ENCODE results near the gene CDO1. TPM values are rescaled to one million over a fixed set of nuclear protein-coding genes. Genes with fewer than 3 reads are reported as not detected.

CDO1 gene
- not detected in 5 replicates for total RNA-seq (2022; extraction: Qiagen RNA extraction)

DNA sequence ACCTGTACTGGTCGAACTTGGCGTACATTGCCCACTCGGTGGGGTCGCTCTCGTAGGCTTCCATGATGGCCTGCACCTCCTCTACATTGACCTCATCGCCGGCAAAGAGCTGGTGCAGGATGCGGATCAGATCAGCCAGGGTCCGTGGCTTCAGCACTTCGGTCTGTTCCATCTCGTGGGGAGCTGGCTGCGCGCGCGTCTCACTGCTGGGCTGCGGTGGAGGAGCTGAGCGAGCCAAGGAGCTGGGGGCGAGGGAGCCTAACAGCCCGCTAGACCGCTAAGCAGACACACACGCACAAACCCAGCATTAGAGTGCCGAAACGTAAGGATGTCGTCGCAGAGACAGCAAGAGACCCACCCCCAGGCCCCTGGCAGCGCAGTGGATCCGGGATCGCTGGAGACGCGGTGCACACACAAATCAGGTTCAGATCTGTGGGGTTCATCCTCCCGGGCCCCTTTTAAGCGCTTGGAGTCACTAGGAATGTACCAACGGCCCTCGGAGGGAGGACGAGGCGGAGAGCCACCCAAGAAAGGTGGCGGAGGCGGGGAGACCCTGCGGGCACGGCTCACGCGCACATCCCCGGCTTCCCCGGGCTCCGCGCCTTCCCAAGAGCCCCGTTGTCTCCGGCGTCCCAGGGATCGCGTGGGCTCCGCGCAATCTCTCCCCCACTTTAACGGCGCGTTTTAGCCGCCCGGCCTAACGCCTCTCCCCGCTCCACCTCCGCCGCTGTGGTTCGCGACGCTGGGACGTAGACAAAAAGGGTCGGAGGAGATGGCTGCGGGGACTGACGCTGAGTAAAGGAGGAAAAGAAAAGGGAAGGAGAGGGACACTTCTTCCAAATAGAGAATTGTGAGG is at the start of gene CDO1:
TSS of gene CDO1 (minus strand) at position 434 of the 856 bp plus-strand sequence. CDS start at position 172, 262 bp downstream.

GRCh38 chr5:115841382-115842088 is 25.1 kb upstream of the CDO1 start, which contains the start of the genes AP3S1 and ATG12:
TSS of gene AP3S1 (plus strand) at chr5:115841935. CDS start at chr5:115842038, 103 bp downstream.
TSS of gene ATG12 (minus strand) at chr5:115841565. CDS start at chr5:115841552, 13 bp downstream.

Other genes starting within 250 kb of the CDO1 start
- 0.93 to 1.6 TPM (median 1.1 TPM) in 5 replicates for gene TICAM2, start 214.2 kb downstream of the CDO1 start, total RNA-seq (2022; extraction: Qiagen RNA extraction)
- 36.9 to 66.0 TPM (median 55.1 TPM) in 5 replicates for gene TMED7, start 190.6 kb downstream of the CDO1 start, total RNA-seq (2022; extraction: Qiagen RNA extraction)
- 47.1 to 56.0 TPM (median 49.6 TPM) in 5 replicates for gene ATG12, start 24.9 kb upstream of the CDO1 start, total RNA-seq (2022; extraction: Qiagen RNA extraction)
- 64.8 to 79.1 TPM (median 71.5 TPM) in 5 replicates for gene AP3S1, start 25.3 kb upstream of the CDO1 start, total RNA-seq (2022; extraction: Qiagen RNA extraction)
- 0.08 to 0.42 TPM (median 0.09 TPM) in 5 replicates for gene LVRN, start 145.8 kb upstream of the CDO1 start, total RNA-seq (2022; extraction: Qiagen RNA extraction)
- 0.13 to 0.48 TPM (median 0.19 TPM) in 5 replicates for gene ARL14EPL, start 215.8 kb upstream of the CDO1 start, total RNA-seq (2022; extraction: Qiagen RNA extraction)